CD4-positive, alpha-beta T cell (primary cell): ENCODE measurements around the gene OSBPL5. TPM values are rescaled to one million over a fixed set of nuclear protein-coding genes. Genes with fewer than 3 reads are reported as not detected.

Source experiments
- ATAC-seq: fragments of 200-7000 bp; cut with Tn5 transposase; one replicate; pipeline ENCODE4 v1.10.0; 2022; ENCODE audit warnings: mild to moderate bottlenecking; ENCODE audit not compliant: poor library complexity
- CTCF ChIA-PET: fragments of 350-600 bp; sonication (Branson Sonifier 250); formaldehyde crosslinking; loops from one replicate; lab custom pipeline; 2021; ENCODE audit warnings: antibody characterized with exemption, inconsistent platforms; lab: Charles Lee
- POLR2A ChIA-PET: fragments of 350-600 bp; sonication (Branson Sonifier 250); formaldehyde crosslinking; loops from one replicate; lab custom pipeline; 2021; ENCODE audit warnings: antibody characterized with exemption, inconsistent platforms; lab: Charles Lee
- DNase-seq, 14 experiments: peaks; one replicate each; pipeline ENCODE4 v3.0.0-alpha.2; 2013 to 2020; ENCODE audit warnings: mixed read lengths in 2 of 14
- H3K27ac ChIP-seq, 2 donors: one replicate each; pipeline versions ENCODE4 v1.5.1 to v1.7.0; 2013; ENCODE audit warnings: low read length in 2 of 2, low read depth in 1 of 2, mild to moderate bottlenecking in 1 of 2
- H3K27me3 ChIP-seq, 2 experiments: 1 replicate in 1 of 2; 2 replicates in 1 of 2; pipeline versions ENCODE4 v1.6.1 to v1.7.0; 2013; ENCODE audit warnings: low read length in 2 of 2, control low read depth in 1 of 2, mild to moderate bottlenecking in 1 of 2, moderate library complexity in 1 of 2; ENCODE audit not compliant: insufficient read depth in 2 of 2, control insufficient read depth in 1 of 2
- H3K36me3 ChIP-seq: one replicate; pipeline ENCODE4 v1.6.1; 2013; ENCODE audit warnings: low read length, control low read depth; ENCODE audit not compliant: insufficient read depth
- H3K4me1 ChIP-seq: one replicate; pipeline ENCODE4 v1.6.1; 2013; ENCODE audit warnings: low read length, control low read depth; ENCODE audit not compliant: insufficient read depth
- H3K4me3 ChIP-seq: one replicate; pipeline ENCODE4 v1.5.1; 2013; ENCODE audit warnings: mild to moderate bottlenecking, low read length, moderate library complexity
- H3K9me3 ChIP-seq, 2 experiments: 1 replicate in 1 of 2; 2 replicates in 1 of 2; pipeline versions ENCODE4 v1.6.1 to v1.7.0; 2013; ENCODE audit warnings: low read length in 2 of 2, mild to moderate bottlenecking in 2 of 2, control low read depth in 1 of 2, moderate library complexity in 1 of 2; ENCODE audit not compliant: control insufficient read depth in 1 of 2, insufficient read depth in 1 of 2
- H3K27ac Mint-ChIP-seq: one replicate; pipeline ENCODE4 v1.8.0; 2020; ENCODE audit warnings: mixed read lengths
- H3K27me3 Mint-ChIP-seq: one replicate; pipeline ENCODE4 v1.8.0; 2021; ENCODE audit warnings: mixed read lengths
- H3K36me3 Mint-ChIP-seq: one replicate; pipeline ENCODE4 v1.8.0; 2021; ENCODE audit warnings: low read depth, mixed read lengths
- H3K4me1 Mint-ChIP-seq: one replicate; pipeline ENCODE4 v1.8.0; 2021; ENCODE audit warnings: low read depth, mixed read lengths
- H3K4me3 Mint-ChIP-seq: one replicate; pipeline ENCODE4 v1.8.0; 2020; ENCODE audit warnings: mild to moderate bottlenecking, mixed read lengths
- H3K9me3 Mint-ChIP-seq: one replicate; pipeline ENCODE4 v1.8.0; 2020; ENCODE audit warnings: mixed read lengths
- intact Hi-C, 2 experiments: fragments of 100-400 bp; cut with DNase I in 1 of 2; cut with micrococcal nuclease in 1 of 2; formaldehyde crosslinking; loops; one replicate each; pipeline versions ENCODE4 v1.15.1 to v1.9.0; 2023 to 2025; cut with DNase I, micrococcal nuclease
- total RNA-seq, 174 experiments: library from RNA in 2 of 174; stranded (reverse) in 2 of 174; gene quantifications; one replicate each; pipeline ENCODE4 v1.2.3 and lab custom pipeline; 2021 to 2026
- TF ChIP-seq, protein P1 (sequence below): fragments of 200-600 bp; IDR thresholded peaks from one replicate; pipeline ENCODE4 v1.8.0; 2022; ENCODE audit warnings: antibody characterized with exemption, mild to moderate bottlenecking

The OSBPL5 gene
- total RNA-seq, 2 experiments from 2014 or later: 6.7 to 9.1 TPM

DNA sequence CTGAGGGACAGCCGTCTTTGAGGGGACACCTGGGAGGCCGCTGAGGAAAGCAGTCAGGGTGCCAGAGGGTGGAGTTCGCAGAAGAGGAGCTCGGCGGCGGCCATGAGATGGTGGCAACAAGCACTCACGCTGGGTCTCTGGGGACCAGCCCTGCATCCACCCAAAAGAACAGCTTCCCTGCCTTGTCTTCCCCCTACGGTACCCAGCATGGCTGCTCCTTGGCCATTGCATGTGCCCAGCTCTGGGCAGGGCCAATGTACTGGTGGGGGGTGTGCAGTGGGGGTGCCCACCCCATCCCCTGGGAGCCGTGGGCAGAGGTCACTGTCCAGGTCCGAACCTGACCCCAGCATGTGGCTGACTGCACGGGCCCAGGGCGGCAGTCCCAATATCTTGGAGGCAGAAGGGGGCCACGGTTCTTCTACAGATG, 42.3 kb downstream of the OSBPL5 start:
- Mint-ChIP-seq H3K4me1 (no peaks in the 10 kb centered on the region), H3K4me3 (no peak overlapping the region), H3K27ac (no peak overlapping the region), H3K36me3 (peaks cover 4% of the 10 kb centered on the region), H3K9me3 (no peaks in the 10 kb centered on the region), H3K27me3 (no peaks in the 10 kb centered on the region)
- peaks cover 4% of the 10 kb centered on the region for H3K4me1 ChIP-seq
- ChIA-PET CTCF (no interaction called here), POLR2A (no interaction called here)
- H3K27ac ChIP-seq: no peak overlapping the region
- no peaks in the 10 kb centered on the region for H3K27me3 ChIP-seq
- H3K36me3 ChIP-seq: no peaks in the 10 kb centered on the region
- TF ChIP-seq, protein P1, sequence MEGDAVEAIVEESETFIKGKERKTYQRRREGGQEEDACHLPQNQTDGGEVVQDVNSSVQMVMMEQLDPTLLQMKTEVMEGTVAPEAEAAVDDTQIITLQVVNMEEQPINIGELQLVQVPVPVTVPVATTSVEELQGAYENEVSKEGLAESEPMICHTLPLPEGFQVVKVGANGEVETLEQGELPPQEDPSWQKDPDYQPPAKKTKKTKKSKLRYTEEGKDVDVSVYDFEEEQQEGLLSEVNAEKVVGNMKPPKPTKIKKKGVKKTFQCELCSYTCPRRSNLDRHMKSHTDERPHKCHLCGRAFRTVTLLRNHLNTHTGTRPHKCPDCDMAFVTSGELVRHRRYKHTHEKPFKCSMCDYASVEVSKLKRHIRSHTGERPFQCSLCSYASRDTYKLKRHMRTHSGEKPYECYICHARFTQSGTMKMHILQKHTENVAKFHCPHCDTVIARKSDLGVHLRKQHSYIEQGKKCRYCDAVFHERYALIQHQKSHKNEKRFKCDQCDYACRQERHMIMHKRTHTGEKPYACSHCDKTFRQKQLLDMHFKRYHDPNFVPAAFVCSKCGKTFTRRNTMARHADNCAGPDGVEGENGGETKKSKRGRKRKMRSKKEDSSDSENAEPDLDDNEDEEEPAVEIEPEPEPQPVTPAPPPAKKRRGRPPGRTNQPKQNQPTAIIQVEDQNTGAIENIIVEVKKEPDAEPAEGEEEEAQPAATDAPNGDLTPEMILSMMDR: no peak
- intact Hi-C loops: no loop called here
- peaks cover 0 to 6% of the 10 kb centered on the region in 2 experiments for H3K9me3 ChIP-seq
- H3K4me3 ChIP-seq: no peak overlapping the region
- no peak for DNase-seq
- no peak for ATAC-seq

GRCh38 chr11:3121931-3122774, 43.0 kb downstream of the OSBPL5 start:
- DNase-seq (no peak), ATAC-seq (no peak)
- TF ChIP-seq, protein P1: no peak
- Histone ChIP-seq H3K27ac (no peak overlapping the region), H3K4me1 (peaks cover 4% of the 10 kb centered on the region), H3K9me3 (peaks cover 0 to 6% of the 10 kb centered on the region in 2 experiments), H3K27me3 (no peaks in the 10 kb centered on the region), H3K4me3 (no peak overlapping the region), H3K36me3 (no peaks in the 10 kb centered on the region)
- ChIA-PET POLR2A (no interaction called here), CTCF (no interaction called here)
- Mint-ChIP-seq H3K4me3 (no peak overlapping the region), H3K27me3 (no peaks in the 10 kb centered on the region), H3K4me1 (no peaks in the 10 kb centered on the region), H3K9me3 (no peaks in the 10 kb centered on the region), H3K27ac (no peak overlapping the region), H3K36me3 (peaks cover 10% of the 10 kb centered on the region)
- intact Hi-C loops: no loop called here

GRCh38 chr11:3121416-3121815, 43.7 kb downstream of the OSBPL5 start:
- Histone ChIP-seq H3K4me1 (peaks cover 4% of the 10 kb centered on the region), H3K4me3 (no peak overlapping the region), H3K27me3 (no peaks in the 10 kb centered on the region), H3K27ac (no peak overlapping the region), H3K36me3 (no peaks in the 10 kb centered on the region), H3K9me3 (peaks cover 0 to 6% of the 10 kb centered on the region in 2 experiments)
- H3K9me3 Mint-ChIP-seq: no peaks in the 10 kb centered on the region
- TF ChIP-seq, protein P1: no peak
- DNase-seq (no peak), ATAC-seq (no peak)
- no peak overlapping the region for H3K27ac Mint-ChIP-seq
- H3K27me3 Mint-ChIP-seq: no peaks in the 10 kb centered on the region
- intact Hi-C loops: no loop called here
- POLR2A ChIA-PET: no interaction called here
- H3K4me3 Mint-ChIP-seq: no peak overlapping the region
- H3K4me1 Mint-ChIP-seq: no peaks in the 10 kb centered on the region
- CTCF ChIA-PET: no interaction called here
- peaks cover 10% of the 10 kb centered on the region for H3K36me3 Mint-ChIP-seq
